Stimulated activated CD8-positive, alpha-beta memory T cell treated with anti-CD3 and anti-CD28 coated beads, Interleukin-4, amount 100 ng/mL, for 4 hours (primary cell): Measurements from ENCODE around the gene SYPL2.

Experiments used
- DNase-seq, 2 donors: peaks; one replicate each; pipeline ENCODE4 v3.0.0-alpha.2; 2020; ENCODE audit warnings: low read depth in 2 of 2, low spot score in 1 of 2

SYPL2 gene

GRCh38 chr1:109490934-109491302 is 24.6 kb downstream of the SYPL2 start:
- DNase-seq: no peak

GRCh38 chr1:109491372-109491771 is 25.0 kb downstream of the SYPL2 start:
- DNase-seq: no peak

DNA sequence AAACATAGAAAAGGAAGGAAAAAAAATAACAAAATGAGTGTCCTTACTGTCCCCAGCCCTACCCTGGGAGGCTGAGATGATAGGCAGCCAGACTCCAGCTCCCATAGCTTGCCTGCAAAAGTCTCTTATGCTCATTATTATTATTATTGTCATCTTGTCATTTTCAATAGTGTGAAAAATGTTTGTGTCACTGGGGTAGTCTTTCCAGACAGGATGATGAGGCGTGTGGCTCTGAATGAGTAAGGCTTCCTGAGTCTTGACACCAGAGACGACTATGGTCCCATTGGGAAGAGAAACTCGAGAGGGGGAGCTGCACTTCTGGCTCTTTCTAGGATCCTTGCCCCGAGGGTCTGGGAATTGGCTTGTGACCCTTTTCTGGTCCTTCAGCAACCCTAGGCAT is 26.4 kb downstream of the SYPL2 start:
- DNase-seq: no peak

DNA sequence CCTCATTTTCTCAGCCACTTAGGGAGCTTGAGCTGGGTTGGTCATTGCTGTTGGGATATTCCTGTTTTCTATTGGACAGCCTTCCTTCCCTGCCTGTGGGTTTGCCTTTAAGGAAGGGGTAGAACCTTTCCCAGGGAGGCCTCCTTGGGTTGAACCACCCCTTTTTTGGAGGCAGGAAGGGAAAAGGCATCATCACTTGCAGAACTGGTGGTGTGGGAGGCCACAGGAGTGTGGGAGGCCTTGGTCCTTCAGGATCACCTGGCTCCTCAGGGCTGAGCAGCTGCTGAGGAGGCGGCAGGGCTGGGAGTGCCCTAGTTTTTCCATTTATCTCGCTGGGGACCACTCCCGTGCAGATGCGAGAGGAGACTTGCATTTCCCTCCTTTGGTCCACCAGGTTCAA is 26.9 kb downstream of the SYPL2 start:
- no peak for DNase-seq

GRCh38 chr1:109493805-109494539 is 27.6 kb downstream of the SYPL2 start, which contains the start of gene CYB561D1:
Gene CYB561D1 (plus strand): TSS chr1:109494094. CDS start chr1:109494140, 46 bp downstream.
- DNase-seq: peak; percentile 73 to 78

DNA sequence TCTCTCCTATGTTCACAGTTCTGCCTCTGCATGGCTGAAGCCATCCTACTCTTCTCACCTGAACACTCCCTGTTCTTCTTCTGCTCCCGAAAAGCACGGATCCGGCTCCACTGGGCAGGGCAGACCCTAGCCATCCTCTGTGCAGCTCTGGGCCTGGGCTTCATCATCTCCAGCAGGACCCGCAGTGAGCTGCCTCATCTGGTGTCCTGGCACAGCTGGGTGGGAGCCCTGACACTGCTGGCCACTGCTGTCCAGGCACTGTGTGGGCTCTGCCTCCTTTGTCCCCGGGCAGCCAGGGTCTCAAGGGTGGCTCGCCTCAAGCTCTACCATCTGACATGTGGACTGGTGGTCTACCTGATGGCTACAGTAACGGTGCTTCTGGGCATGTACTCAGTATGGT is 29.4 kb downstream of the SYPL2 start:
- no peak for DNase-seq

DNA sequence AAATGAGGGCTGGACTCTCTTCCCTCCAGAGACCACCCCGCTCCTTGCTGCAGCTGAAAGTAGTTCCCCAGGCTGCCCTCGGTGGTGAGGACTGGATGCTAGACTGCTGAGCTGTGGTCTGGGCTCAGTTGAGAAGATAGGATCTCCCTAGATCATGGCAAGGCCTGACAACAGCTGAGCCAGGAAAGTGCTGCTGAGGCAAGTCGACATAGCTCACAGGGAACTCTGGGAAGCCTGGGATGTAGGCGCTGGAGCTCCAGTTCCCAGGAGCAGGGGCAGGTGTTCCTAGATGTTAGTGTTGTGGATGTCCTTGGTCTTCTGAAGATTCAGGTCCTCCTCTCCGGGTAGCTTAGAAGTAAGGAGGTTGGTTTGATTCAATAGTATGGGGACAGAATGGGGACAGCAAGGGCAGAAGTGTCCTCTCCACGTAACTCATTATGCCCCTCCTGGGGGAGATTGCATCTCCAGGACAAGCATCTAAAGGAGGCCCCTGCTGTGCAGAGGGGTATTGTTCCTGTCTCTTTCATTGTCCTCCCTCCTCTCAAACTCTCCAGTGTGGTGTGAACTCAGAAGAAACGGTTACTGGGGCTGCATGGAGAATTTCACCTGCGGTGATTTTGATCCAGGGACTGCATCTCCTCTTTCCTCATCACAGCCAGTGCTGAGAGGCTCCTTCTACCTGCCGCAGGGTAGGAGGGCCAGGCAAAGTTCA is 31.3 kb downstream of the SYPL2 start:
- no peak for DNase-seq

GRCh38 chr1:109498161-109498801 is 31.9 kb downstream of the SYPL2 start:
- no peak for DNase-seq

- no peak for DNase-seq
Measured at GRCh38 chr1:109499081-109499480, 32.7 kb downstream of the SYPL2 start.

DNA sequence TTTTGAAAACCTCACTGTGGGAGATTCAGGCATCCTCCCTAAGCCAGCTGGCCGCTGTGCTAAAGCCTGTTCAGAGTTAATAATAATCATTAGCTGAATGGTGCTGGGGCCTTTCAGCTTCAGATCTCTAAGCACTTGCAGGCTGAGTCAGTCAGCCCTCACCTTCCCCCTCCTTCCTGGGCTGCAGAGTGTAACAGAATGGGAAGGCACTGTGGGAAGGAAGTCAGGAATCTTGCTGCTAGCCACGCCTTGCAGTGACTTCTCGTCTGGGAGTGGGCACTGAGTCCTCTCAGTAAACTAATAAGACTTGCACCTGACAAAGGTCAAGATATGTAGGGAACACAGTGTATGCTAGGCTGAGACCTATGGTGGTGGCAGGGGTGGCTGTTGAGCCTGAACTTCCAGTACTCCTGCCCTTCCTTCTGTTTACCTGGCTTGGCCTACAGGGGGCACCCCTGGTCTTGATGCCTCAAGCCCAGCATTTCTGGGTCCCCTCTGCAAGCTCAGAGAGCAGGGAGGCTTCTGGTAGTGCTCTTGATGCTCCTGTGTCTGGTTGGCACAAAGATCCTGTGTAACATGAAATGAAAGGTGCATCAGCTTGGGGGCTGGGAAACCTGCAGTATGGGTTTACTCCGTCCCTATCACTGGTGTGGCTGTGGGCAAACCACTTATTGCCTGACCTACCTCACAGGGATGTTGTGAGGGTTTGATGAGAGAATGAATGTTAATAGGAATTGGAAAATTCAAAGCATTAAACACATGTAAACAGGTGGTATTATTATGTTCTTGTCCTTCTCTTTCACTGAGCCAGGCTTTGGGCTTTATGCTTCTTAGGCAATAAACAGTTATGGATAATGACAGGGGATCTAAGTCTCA is 33.6 kb downstream of the SYPL2 start:
- DNase-seq: no peak

- DNase-seq: no peak
Measured at GRCh38 chr1:109500941-109501381, 34.6 kb downstream of the SYPL2 start.

DNA sequence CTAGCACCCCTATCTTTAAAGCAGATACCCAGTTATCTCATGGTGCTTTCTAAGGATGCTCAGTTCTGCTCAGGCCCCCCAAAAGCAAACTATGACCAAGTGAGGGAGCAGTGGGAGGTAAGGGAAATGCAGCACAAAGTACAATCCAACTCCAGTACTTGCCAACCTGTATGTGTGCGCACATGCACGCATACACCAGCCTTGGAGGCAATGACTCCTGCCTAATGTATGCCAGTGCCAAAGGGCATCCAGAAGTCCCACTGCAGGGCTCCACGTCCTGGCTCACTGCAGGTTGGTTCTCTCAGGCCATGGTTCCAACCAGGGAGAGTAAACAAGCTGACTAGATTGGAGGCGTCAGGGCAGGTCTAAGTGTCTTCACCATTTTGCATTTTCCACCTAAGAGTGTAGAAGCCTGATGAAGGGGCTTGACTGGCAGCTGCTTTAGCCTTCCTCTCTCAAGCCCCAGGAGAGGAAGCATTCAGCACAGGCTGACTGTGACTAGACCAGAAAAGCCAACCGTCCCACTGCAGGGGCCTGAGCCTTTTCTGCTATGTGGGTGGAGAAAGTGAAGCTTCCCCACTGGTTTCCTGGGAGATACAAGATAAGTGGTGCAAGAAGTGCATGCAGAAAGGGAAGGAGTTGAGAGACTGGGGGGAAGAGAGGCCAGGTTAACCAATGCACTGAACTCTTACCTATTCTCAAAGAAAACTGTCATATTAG is 35.5 kb downstream of the SYPL2 start:
- DNase-seq: no peak

DNA sequence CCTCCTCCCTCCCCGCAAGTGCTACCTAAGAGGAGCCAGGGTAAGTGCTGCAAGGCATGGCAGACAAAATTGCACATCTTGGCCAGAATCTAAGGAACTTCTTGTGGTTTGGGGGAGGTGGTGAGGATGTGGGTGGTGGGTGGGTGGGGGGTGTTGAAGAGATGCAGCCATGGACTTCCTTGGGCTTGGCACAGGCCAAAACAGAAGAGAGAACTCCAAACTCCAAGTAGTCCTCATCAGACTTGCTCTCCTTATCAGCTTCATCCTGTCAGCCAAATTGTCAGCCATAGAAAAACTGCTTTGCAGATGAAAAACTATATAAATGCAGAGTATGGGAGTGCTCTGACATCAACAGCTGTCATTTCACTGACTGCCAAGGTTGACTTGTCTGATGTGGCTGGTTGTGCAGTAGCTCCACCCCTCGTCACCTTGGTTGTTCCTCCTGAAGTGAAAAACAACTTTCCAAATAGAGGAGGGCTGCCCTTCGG is 36.1 kb downstream of the SYPL2 start:
- DNase-seq: no peak

DNA sequence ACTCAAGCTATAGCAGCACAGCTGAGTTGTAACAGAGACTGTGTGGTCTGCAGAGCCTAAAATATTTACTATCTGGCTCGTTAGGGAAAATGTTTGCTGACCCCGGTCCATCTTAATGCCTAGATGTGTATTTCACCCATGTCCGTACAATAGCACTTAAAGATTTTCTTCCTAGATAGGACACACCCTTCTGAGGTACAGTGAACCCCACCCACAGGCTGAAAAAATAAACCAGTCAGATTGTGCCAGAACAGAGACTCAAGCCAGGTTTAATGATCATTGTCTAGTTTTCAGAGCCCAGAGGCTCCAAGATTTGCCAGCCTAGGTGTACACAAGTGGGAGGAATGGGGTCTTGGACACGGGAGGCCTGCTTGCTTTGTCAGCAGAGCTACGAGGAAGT is 37.6 kb downstream of the SYPL2 start:
- DNase-seq: no peak

DNA sequence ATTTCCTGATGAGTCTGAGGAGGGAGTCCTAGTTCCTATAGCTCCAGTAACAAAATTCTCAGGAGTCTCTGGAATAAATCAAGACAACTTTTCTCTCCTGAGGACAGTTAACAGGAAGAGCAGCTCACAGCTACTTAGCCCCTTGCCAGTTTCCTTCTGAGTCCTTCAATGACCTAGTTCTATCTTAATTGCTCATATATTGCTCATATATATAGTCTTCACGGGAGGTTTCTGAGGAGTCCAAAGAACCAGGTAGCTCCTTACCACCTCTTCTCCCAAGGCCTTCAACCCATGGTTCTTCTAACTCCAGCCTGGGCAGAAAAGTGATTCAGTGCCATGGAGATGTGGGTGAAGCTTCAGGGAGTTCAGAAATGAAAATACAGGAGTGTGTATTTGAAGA is 38.6 kb downstream of the SYPL2 start:
- no peak for DNase-seq

GRCh38 chr1:109508001-109508872 is 41.9 kb downstream of the SYPL2 start:
- DNase-seq: no peak

- no peak for DNase-seq
Measured at GRCh38 chr1:109508873-109509175, 42.5 kb downstream of the SYPL2 start.

GRCh38 chr1:109509176-109510134 is 43.1 kb downstream of the SYPL2 start, which contains the start of gene AMIGO1:
Gene AMIGO1 (minus strand): TSS chr1:109509727. CDS start chr1:109508912, 815 bp downstream.
- DNase-seq: peak in 1 of 2 donors; percentile 37
